Transverse colon (tissue), 4 donors: ENCODE data around the gene MBOAT1.
A peak's percentile ranks its signal among the peaks of the same experiment; 100 is the strongest.

Experiments used
- EP300 ChIP-seq: sonication (generic); formaldehyde crosslinking; IDR thresholded peaks from one replicate; pipeline ENCODE4 v1.6.1; 2017; ENCODE audit warnings: antibody characterized with exemption, low read depth
- POLR2A ChIP-seq: fragments of 450-650 bp; IDR thresholded peaks from one replicate; pipeline ENCODE4 v1.6.1; 2016; ENCODE audit warnings: antibody characterized with exemption, mild to moderate bottlenecking, moderate library complexity
- POLR2AphosphoS5 ChIP-seq, 3 donors: sonication (generic); formaldehyde crosslinking; IDR thresholded peaks; one replicate each; pipeline ENCODE4 v1.6.1; 2016; ENCODE audit warnings: antibody characterized with exemption in 3 of 3
- TF ChIP-seq, protein P1 (sequence below), 5 experiments: fragments of 200-600 bp in 3 of 5; fragments of 450-650 bp in 2 of 5; sonication (generic) in 3 of 5; IDR thresholded peaks; 1 replicate in 2 of 5; 2 replicates in 3 of 5; pipeline ENCODE4 v1.5.1; 2016 to 2017; ENCODE audit warnings: antibody characterized with exemption in 5 of 5, inconsistent platforms in 3 of 5, mild to moderate bottlenecking in 2 of 5, moderate library complexity in 1 of 5

DNA sequence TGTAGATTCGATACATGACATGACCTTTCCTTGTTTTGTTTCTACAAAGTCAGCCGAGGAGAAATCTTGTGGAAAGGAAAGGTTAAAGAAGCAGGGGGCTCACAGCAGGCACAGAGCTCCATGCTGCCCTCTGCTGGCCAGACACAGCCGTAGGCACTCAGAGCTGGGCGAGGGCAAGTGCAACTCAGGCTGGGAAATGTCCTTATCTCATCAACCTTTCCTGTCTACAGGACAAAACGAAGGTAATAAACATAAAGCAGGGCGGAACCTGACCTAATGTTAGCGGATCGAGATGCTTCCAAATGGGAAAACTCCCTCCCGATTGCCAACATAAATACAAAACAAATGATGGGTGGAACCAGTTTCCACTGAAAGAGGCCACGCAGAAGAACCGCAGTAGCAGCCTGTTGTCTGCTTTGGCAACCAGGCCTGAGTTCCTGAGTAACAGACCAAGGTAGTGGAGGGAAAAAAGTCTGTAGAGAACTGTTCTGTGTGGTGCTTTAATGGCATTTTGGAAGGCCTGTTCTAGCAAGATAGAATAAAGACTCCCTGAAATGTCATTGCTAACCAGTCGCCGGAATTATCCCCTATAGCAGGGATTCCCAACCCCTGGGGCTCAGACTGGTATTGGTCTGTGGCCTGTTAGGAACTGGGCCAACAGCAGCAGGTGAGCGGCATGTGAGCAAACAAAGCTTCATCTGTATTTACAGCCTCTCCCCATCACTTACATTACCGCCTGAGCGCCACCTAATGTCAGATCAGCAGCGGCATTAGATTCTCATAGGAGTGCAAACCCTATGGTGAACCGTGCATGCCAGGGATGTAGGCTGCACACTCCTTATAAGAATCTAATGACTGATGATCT lies 85.2 kb downstream of the MBOAT1 start:
- TF ChIP-seq, protein P1, sequence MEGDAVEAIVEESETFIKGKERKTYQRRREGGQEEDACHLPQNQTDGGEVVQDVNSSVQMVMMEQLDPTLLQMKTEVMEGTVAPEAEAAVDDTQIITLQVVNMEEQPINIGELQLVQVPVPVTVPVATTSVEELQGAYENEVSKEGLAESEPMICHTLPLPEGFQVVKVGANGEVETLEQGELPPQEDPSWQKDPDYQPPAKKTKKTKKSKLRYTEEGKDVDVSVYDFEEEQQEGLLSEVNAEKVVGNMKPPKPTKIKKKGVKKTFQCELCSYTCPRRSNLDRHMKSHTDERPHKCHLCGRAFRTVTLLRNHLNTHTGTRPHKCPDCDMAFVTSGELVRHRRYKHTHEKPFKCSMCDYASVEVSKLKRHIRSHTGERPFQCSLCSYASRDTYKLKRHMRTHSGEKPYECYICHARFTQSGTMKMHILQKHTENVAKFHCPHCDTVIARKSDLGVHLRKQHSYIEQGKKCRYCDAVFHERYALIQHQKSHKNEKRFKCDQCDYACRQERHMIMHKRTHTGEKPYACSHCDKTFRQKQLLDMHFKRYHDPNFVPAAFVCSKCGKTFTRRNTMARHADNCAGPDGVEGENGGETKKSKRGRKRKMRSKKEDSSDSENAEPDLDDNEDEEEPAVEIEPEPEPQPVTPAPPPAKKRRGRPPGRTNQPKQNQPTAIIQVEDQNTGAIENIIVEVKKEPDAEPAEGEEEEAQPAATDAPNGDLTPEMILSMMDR (IDR thresholded peaks at IDR 0.05) = peak; percentile 87 to 95 (median 93)
- TF ChIP-seq POLR2A (no peak), POLR2AphosphoS5 (IDR thresholded peaks at IDR 0.05) (peak in 1 of 3 donors; percentile 46), EP300 (no peak)
